ENCODE results near the gene PUS1. TPM values are rescaled to one million over a fixed set of nuclear protein-coding genes. Genes with fewer than 3 reads are reported as not detected.

The PUS1 gene
- total and polyA plus RNA-seq, 2 of the 4 experiments (the other 2 are of a cell fraction), result 14.0 to 36.7 TPM

GRCh38 chr12:131917711-131918306, 11.3 kb upstream of the PUS1 start:
- Histone ChIP-seq H2AK5ac (ENCODE audit: low read depth, low read length) (no peak overlapping the region), H3K23ac (ENCODE audit: low read depth, low read length) (no peak overlapping the region), H2AFZ (replicated peaks; ENCODE audit: low read length, poor library complexity) (peak overlapping the region; percentile 5), H3K27ac (ENCODE audit: insufficient read depth, low read length) (no peak overlapping the region), H4K91ac (ENCODE audit: insufficient read depth, low read depth, low read length) (no peak overlapping the region), H4K5ac (ENCODE audit: low read depth, low read length) (no peak overlapping the region), H2BK5ac (ENCODE audit: low read depth, low read length, poor library complexity, severe bottlenecking) (no peak overlapping the region), H3K18ac (ENCODE audit: low read depth, low read length) (no peak overlapping the region), H3K56ac (ENCODE audit: extremely low read depth, insufficient read depth, low read length) (no peak overlapping the region), H3K36me3 (ENCODE audit: control insufficient read depth, insufficient read depth, low read length) (peaks cover 72% of the 10 kb centered on the region), H3K9me3 (ENCODE audit: control insufficient read depth, insufficient read depth, low read length) (no peaks in the 10 kb centered on the region), H3K4me1 (ENCODE audit: control insufficient read depth, insufficient read depth, low read length) (peaks cover 3% of the 10 kb centered on the region), H4K8ac (ENCODE audit: low read depth in 2 of 2, low read length in 2 of 2) (no peak overlapping the region), H3K9ac (ENCODE audit: low read depth, low read length) (no peak overlapping the region), H3K4me3 (ENCODE audit: insufficient read depth, low read depth, low read length) (no peak overlapping the region), H3K79me1 (ENCODE audit: low read depth in 1 of 2, low read length in 2 of 2) (0 out of 4 replicates have a peak, but pooled peaks cover 0 to 6% of the 10 kb centered on the region in 2 experiments), H3K4me2 (ENCODE audit: low read depth, low read length) (no peak overlapping the region), H2BK120ac (ENCODE audit: low read depth, low read length) (no peak overlapping the region), H3K4ac (ENCODE audit: low read depth, low read length) (no peak overlapping the region), H2BK20ac (ENCODE audit: low read depth, low read length) (no peak overlapping the region), H3K27me3 (ENCODE audit: control insufficient read depth, insufficient read depth, low read length) (no peaks in the 10 kb centered on the region), H3K14ac (replicated peaks; ENCODE audit: low read depth, low read length) (no peak overlapping the region), H2AK9ac (replicated peaks; ENCODE audit: low read depth, low read length, poor library complexity) (no peak overlapping the region), H2BK15ac (ENCODE audit: low read depth, low read length) (no peak overlapping the region), H4K20me1 (ENCODE audit: insufficient read depth, low read length) (no peaks in the 10 kb centered on the region), H3K9me1 (ENCODE audit: insufficient read depth, low read length) (no peaks in the 10 kb centered on the region)
- 92% methylated on average over 9 of the region's 18 CpGs; no CpG with 5 or more reads in 1 of the 2 experiments for WGBS, 2 experiments (ENCODE audit: extremely low coverage in 2 of 2, insufficient read length in 1 of 2)
- dilution Hi-C loops (cut with HindIII; ENCODE audit: low sequenced_read_pairs, unreplicated experiment), result no loop called here
- ChIA-PET POLR2A (ENCODE audit: unreplicated experiment) (no interaction called here), CTCF (no interaction called here)
- intact Hi-C loops (cut with micrococcal nuclease), result no loop called here
- in situ Hi-C loops (cut with MboI; ENCODE audit: low sequenced_read_pairs), result no loop called here
- no TSS peak for BruUV-seq (replicated peaks)
- no peak for DNase-seq
- no peak for ATAC-seq (ENCODE audit: low read depth)
- TF ChIP-seq CEBPB (IDR thresholded peaks at IDR 0.05; ENCODE audit: low read depth, low read length), result no peak
- TF ChIP-seq MAZ (IDR thresholded peaks at IDR 0.05; ENCODE audit: borderline replicate concordance, low read depth, low read length), result no peak
- TF ChIP-seq BHLHE40 (IDR thresholded peaks at IDR 0.05; ENCODE audit: low read depth, low read length), result no peak
- TF ChIP-seq MAFK (IDR thresholded peaks at IDR 0.05; ENCODE audit: low read depth, low read length), result no peak
- no peak for TF ChIP-seq ELK1 (IDR thresholded peaks at IDR 0.05; ENCODE audit: borderline replicate concordance, low read depth, low read length)
- TF ChIP-seq CHD1 (IDR thresholded peaks at IDR 0.05; ENCODE audit: low read depth, low read length), result no peak
- TF ChIP-seq CTCF (conservative IDR thresholded peaks at IDR 0.05; ENCODE audit: low read depth, low read length), result no peak
- TF ChIP-seq USF2 (IDR thresholded peaks at IDR 0.05; ENCODE audit: low read depth, low read length), result no peak
- TF ChIP-seq POLR2A (IDR thresholded peaks at IDR 0.05; ENCODE audit: low read depth, low read length), result no peak
- no peak for TF ChIP-seq MXI1 (IDR thresholded peaks at IDR 0.05; ENCODE audit: borderline replicate concordance, low read depth, low read length)

All from IMR-90 (cell line).